RPMI8226 (cell line): ENCODE results near the gene OTUD7B.

Experiments used
- DNase-seq: peaks from one replicate; pipeline ENCODE4 v3.0.0-alpha.2; 2015

Gene OTUD7B

DNA sequence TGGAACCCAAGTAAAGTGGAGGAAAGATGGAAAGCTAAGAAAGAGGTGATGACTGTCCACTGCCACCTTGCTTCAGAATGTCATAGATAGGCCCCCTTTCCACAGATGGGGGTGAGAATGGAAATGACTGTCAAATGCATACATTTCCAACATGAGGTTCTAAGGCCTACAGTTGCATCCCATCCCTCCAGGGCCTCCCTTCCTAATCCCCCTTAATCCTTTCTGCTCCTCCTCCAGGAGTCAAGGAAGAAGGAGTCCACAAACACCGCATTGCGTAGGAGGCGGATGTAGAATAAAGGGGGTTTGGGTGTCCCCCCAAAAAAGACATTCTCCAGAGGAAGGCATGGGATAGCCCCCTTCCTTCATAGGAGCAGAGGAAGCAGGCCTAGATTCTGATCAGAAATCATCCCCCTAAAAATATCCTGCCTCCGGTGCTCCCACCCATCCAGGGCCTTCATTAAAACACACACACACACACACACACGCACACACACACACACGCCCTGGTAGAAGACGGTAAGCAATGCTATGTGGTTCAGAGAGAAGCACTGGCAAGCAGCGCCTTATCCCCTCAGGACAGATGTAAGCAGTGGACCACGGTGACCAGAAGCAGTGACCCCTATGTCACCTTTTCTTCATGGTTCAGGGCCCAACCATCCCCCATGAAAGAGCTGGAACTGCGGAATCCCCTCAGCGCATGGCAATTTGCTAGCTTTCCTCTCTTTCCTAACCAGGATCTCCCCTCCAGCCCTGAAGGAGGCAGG, 94.9 kb downstream of the OTUD7B start:
- no peak for DNase-seq

DNA sequence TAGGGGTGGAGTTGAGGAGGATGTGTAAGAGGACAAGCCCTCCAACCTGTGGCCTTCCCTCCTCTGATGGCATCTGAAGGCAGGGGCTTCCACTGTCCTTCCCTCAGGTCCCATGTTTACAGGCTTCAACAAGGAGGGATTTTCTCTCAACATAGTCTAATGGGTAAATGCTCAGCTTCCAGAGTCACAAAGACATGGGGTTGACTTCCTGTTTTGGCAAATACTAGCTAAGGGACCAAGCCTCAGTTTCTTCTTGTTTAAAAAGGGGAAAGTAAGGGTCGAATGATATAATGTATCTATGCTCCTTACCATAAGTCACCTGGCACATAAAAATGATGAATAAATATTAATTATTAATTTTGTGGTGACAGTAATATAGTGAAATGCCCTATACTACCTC, 96.0 kb downstream of the OTUD7B start:
- DNase-seq = no peak

DNA sequence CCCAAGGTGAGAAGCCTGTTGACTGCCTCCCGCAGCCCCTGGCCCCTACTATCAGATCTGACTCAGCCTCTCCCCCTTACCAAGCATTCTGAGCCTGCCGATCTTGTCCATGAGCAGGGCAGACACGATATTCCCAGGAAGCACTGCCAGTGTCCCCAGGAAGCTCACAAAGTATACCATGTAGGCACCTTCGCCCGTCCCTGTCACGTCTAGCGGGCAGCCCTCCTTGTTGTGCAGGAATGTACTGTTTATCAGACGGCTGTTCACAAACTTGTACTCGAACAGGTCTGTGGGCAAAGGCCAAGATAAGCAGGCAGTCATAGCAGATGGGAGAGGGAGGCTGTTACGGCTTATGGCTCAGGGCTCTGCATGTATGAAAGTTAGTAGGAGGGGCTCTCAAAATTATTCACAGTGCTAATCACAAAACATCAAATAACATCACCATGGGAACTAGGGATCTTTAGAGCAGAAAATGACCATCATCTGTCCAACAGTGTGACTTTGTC, 103.9 kb downstream of the OTUD7B start:
- no peak for DNase-seq

DNA sequence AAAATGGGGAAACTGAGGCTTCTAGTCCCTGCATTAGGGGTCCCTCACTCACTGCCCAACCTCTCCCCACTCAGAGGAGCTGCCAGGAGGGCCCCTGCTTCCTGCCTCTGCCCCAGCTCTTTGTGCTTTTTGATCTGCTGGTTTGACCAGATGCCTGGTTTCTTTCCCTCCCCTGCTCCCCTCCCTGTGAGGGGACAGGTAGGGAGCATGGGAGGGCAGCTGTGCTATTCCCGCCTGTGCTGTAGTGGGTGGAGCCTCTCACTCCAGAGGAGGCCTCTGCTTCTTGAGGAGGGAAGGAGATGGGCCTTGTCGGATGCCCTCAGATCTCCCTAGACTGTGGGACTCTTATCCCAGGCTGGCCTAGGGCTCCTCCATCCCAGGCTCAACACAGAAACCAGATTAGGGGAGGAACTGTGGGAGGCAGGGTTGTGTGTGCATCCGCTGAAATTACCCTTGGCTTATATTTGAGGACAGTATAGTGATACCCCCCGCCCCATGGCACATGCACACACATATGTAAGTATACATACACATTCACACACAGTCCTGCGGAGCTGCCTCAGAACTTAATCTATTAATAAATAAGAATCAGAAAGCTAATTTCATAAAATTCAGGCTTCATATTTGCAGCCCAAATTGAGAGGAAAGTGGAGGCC, 106.6 kb downstream of the OTUD7B start:
- DNase-seq = no peak

DNA sequence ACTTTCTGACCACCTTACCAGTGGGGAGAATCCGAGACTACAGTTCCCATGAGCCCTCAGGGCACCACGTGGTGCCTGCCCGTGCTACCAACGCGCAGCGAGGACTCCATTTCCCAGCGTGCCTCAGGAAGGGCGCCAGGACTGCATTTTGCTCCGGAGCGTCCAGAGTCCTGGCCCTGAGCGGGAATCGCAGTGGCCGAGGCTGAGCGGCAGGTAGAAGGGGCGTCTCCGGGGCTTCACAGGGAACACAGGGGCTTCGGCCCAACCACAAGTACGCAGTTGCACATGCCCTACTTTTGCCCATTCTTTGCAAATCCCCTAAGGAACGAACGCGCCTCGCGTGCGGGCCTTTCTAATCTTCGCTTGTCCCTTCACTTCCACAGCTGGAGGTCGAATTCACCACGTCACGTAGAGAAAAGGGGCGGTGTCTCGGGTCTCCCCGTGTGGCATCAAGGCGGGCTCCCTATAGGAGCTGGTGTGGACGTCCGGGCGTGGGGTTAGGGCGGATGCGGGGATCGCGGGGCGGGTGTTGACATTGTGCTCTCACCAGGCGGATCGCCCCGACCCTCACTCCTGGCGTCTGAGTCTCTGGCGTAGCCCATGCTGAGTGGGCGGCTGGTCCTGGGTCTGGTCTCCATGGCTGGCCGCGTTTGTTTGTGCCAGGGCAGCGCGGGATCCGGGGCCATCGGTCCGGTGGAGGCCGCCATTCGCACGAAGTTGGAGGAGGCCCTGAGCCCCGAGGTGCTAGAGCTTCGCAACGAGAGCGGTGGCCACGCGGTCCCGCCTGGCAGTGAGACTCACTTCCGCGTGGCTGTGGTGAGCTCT, 110.9 kb downstream of the OTUD7B start, which contains the start of gene BOLA1:
Gene BOLA1 (plus strand): TSS at position 109 of the 825 bp plus-strand sequence. CDS start 492 bp downstream, at position 601.
- DNase-seq = peak; percentile 91

DNA sequence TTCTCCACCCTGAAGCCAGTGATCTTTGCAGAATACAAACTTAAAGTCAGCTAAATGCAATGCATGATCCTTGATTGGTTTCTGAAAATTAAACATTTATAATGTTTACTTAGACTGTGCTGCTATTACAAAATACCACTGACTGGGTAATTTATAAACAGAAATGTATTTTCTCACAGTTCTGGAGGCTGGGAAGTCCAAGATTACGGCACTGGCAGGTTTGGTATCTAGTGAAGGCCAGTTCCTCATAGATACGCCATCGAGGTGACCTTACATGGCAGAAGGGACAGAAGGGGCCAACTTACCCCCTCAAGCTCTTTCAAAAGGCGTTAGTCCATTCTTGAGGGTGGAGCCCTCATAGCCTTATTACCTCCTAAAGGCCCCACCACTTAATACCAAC, 114.0 kb downstream of the OTUD7B start:
- no peak for DNase-seq

DNA sequence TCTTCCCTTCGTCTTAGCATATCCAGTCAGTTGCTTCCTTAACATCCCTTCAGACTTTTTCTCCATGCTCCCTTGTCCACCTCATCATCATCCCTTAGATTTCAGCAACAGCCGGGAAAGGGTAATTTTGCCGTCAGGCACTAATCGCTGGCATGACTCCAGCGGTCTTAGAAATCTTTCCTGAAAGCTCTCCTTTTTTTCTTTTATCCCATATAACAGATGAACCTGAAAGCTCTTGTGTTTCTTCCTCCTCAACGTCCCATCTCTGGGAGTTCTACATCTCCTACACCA, 121.6 kb downstream of the OTUD7B start:
- no peak for DNase-seq

DNA sequence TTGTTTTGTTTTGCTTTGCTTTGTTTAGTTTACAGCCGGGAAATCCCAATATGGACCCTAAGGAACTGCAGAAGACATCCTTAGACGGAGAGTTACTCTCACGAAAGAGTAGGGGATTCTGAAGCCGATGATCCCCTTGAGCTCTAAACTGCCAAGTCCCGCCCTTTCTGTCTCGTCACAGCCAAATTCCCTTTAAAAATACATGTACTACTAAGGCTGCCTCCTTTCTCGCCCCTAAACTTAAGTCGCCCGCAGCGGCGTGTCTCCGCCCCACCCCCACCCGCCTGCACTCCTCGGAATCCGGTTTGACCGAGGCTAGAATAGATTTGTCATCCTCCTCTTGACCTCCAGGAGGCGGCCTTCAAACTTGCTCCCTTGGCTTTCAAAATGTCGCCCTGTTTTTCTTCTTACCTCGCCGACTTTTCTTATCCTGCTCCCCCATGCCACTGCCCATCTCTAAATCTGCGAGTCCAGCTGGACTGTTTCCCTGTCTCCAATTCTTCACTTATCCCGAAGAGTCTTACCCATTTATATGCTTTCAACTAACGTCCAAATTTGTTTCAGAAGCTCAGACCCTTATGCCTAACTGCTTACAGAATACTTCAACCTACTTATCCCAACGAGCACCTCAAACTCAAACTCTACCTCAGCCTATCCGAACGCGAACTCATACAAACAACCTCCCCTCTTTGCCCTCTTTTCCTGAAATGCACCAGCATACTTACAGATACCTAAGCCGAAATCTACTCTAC, 122.1 kb downstream of the OTUD7B start:
- peak; percentile 95 for DNase-seq
